ENCODE data around the gene INPP5F. TPM values are rescaled to one million over a fixed set of nuclear protein-coding genes. Genes with fewer than 3 reads are reported as not detected.

Gene INPP5F
- total RNA-seq, 1 experiment from 2014 or later, result 26.4 TPM

DNA sequence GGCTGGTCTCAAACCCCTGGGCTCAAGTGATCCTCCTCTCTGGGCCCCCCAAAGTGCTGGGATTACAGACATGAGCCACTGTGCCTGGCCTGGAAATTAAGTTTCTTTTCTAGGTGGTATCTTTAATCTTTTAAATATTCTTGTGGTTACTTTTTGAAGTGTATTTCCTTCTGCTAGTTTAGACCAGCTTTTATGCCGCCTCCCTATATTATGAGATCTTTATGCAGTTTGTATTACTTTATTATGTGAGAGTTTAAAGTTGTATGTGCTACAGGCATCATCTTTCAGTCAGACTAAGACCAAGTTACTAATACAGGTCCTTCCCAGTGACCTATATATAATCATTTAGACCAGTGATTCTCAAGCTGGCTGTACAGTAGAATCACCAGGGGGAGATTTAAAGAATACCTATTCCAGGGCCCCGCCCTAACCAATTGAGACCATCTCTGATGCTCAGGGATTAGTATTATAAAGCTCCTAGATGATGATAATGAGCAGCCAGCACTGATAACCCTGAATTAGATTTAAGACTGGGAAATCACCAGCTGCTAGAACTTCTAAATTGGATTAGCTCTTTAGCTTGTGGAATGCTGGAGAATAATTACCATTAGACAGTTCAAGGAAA lies 11.3 kb downstream of the INPP5F start:
- peaks cover 34% of the 10 kb centered on the region for H3K4me1 Mint-ChIP-seq (ENCODE audit: low read depth, unreplicated experiment)
- peak overlapping the region; percentile 90 for H3K27ac Mint-ChIP-seq (ENCODE audit: unreplicated experiment)
- CTCF ChIA-PET, result interaction anchor here (0.8 kb wide), 1 partner anchor 13 kb away, joined by 3 read pairs; no protein-coding TSS in a partner anchor
- TF ChIP-seq, protein P1, sequence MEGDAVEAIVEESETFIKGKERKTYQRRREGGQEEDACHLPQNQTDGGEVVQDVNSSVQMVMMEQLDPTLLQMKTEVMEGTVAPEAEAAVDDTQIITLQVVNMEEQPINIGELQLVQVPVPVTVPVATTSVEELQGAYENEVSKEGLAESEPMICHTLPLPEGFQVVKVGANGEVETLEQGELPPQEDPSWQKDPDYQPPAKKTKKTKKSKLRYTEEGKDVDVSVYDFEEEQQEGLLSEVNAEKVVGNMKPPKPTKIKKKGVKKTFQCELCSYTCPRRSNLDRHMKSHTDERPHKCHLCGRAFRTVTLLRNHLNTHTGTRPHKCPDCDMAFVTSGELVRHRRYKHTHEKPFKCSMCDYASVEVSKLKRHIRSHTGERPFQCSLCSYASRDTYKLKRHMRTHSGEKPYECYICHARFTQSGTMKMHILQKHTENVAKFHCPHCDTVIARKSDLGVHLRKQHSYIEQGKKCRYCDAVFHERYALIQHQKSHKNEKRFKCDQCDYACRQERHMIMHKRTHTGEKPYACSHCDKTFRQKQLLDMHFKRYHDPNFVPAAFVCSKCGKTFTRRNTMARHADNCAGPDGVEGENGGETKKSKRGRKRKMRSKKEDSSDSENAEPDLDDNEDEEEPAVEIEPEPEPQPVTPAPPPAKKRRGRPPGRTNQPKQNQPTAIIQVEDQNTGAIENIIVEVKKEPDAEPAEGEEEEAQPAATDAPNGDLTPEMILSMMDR (IDR thresholded peaks at IDR 0.05; ENCODE audit: insufficient read depth in 1 of 2, low read depth in 1 of 2, low read length in 1 of 2, severe bottlenecking in 1 of 2, unreplicated experiment in 1 of 2), result no peak
- Histone ChIP-seq H3K27me3 (replicated peaks; ENCODE audit: control insufficient read depth, insufficient read depth, low read length) (no peaks in the 10 kb centered on the region), H3K9me3 (no peaks in the 10 kb centered on the region), H3K4me3 (ENCODE audit: low read depth, low read length) (no peak overlapping the region), H3K36me3 (ENCODE audit: control insufficient read depth, insufficient read depth, low read length) (no peaks in the 10 kb centered on the region), H3K4me1 (peaks cover 57% of the 10 kb centered on the region)
- H3K36me3 Mint-ChIP-seq (ENCODE audit: insufficient read depth, unreplicated experiment), result no peaks in the 10 kb centered on the region
- intact Hi-C loops (cut with micrococcal nuclease; ENCODE audit: unreplicated experiment), result no loop called here
- H3K27me3 Mint-ChIP-seq (ENCODE audit: insufficient read depth, unreplicated experiment), result no peaks in the 10 kb centered on the region
- no peaks in the 10 kb centered on the region for H3K9me3 Mint-ChIP-seq (ENCODE audit: unreplicated experiment)
- DNase-seq, result no peak
- BruUV-seq (replicated peaks), result no TSS peak
- POLR2A ChIA-PET, result interaction anchor here (0.9 to 1.3 kb wide), 2 partner anchors 11 to 86 kb away, joined by 5 to 13 read pairs; partner anchors contain the start of genes BAG3 and INPP5F
- no peak overlapping the region for H3K4me3 Mint-ChIP-seq (ENCODE audit: unreplicated experiment)

DNA sequence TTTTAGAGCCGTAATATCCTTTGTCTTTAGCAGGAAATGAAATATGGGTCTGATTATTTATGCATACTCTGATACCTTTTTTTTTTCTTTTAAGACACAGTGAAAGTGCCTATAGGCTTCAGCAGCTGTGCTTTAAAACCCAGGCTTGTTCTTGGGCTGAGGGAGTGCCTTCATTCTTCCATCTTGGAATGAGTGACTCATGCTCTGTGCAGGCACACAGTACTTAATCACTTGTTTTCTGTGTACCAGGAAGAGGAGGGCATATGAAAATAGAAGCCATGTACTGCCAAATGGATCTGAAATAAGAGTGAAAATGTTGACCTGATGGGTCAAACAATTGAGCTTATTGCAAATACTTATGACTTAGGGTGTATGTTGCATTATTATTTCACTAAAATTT lies 12.0 kb downstream of the INPP5F start:
- peaks cover 64% of the 10 kb centered on the region for H3K4me1 ChIP-seq
- DNase-seq, result peak; percentile 52 to 60
- no peaks in the 10 kb centered on the region for H3K36me3 ChIP-seq (ENCODE audit: control insufficient read depth, insufficient read depth, low read length)
- Mint-ChIP-seq H3K27ac (ENCODE audit: unreplicated experiment) (peak overlapping the region; percentile 90), H3K36me3 (ENCODE audit: insufficient read depth, unreplicated experiment) (no peaks in the 10 kb centered on the region), H3K4me3 (ENCODE audit: unreplicated experiment) (peak overlapping the region; percentile 40), H3K27me3 (ENCODE audit: insufficient read depth, unreplicated experiment) (no peaks in the 10 kb centered on the region), H3K4me1 (ENCODE audit: low read depth, unreplicated experiment) (peaks cover 34% of the 10 kb centered on the region), H3K9me3 (ENCODE audit: unreplicated experiment) (no peaks in the 10 kb centered on the region)
- no TSS peak for BruUV-seq (replicated peaks)
- H3K9me3 ChIP-seq, result no peaks in the 10 kb centered on the region
- H3K4me3 ChIP-seq (ENCODE audit: low read depth, low read length), result no peak overlapping the region
- ChIA-PET POLR2A (interaction anchor here (0.9 to 1.3 kb wide), 2 partner anchors 12 to 50 kb away, joined by 3 to 13 read pairs; partner anchors contain the start of gene INPP5F), CTCF (no interaction called here)
- TF ChIP-seq, protein P1 (IDR thresholded peaks at IDR 0.05; ENCODE audit: insufficient read depth in 1 of 2, low read depth in 1 of 2, low read length in 1 of 2, severe bottlenecking in 1 of 2, unreplicated experiment in 1 of 2), result no peak
- intact Hi-C loops (cut with micrococcal nuclease; ENCODE audit: unreplicated experiment), result no loop called here
- H3K27me3 ChIP-seq (replicated peaks; ENCODE audit: control insufficient read depth, insufficient read depth, low read length), result no peaks in the 10 kb centered on the region

DNA sequence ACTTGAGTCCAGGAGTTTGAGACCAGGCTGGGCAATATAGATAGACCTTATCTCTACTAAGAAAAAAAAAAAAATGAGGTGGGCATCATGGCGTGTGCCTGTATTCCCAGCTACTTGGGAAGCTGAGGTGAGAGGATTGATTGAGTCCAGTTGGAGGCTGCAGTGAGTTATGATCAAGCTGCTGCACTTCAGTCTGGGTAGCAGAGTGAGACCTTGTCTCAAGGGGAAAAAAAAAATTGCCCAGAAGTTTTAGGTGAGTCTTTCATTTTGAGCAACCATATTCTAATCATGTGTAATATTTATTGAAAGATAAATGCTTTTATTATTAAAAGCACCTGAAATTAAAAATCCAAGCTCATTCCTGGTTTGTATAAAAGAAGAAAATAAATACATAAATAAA lies 13.1 kb downstream of the INPP5F start:
- Mint-ChIP-seq H3K27me3 (ENCODE audit: insufficient read depth, unreplicated experiment) (no peaks in the 10 kb centered on the region), H3K4me3 (ENCODE audit: unreplicated experiment) (no peak overlapping the region), H3K9me3 (ENCODE audit: unreplicated experiment) (no peaks in the 10 kb centered on the region), H3K27ac (ENCODE audit: unreplicated experiment) (peak overlapping the region; percentile 90), H3K36me3 (ENCODE audit: insufficient read depth, unreplicated experiment) (no peaks in the 10 kb centered on the region), H3K4me1 (ENCODE audit: low read depth, unreplicated experiment) (peaks cover 37% of the 10 kb centered on the region)
- CTCF ChIA-PET, result interaction anchor here (1.2 kb wide), 1 partner anchor 12 kb away, joined by 3 read pairs; no protein-coding TSS in a partner anchor
- POLR2A ChIA-PET, result no interaction called here
- H3K4me1 ChIP-seq, result peaks cover 68% of the 10 kb centered on the region
- DNase-seq, result no peak
- no peaks in the 10 kb centered on the region for H3K9me3 ChIP-seq
- no peaks in the 10 kb centered on the region for H3K27me3 ChIP-seq (replicated peaks; ENCODE audit: control insufficient read depth, insufficient read depth, low read length)
- no peak overlapping the region for H3K4me3 ChIP-seq (ENCODE audit: low read depth, low read length)
- TF ChIP-seq, protein P1 (IDR thresholded peaks at IDR 0.05; ENCODE audit: insufficient read depth in 1 of 2, low read depth in 1 of 2, low read length in 1 of 2, severe bottlenecking in 1 of 2, unreplicated experiment in 1 of 2), result no peak
- H3K36me3 ChIP-seq (ENCODE audit: control insufficient read depth, insufficient read depth, low read length), result no peaks in the 10 kb centered on the region
- intact Hi-C loops (cut with micrococcal nuclease; ENCODE audit: unreplicated experiment), result no loop called here
- no TSS peak for BruUV-seq (replicated peaks)
